Neural progenitor cell (in vitro differentiated cells): ENCODE data around the gene FAM210B. TPM values are rescaled to one million over a fixed set of nuclear protein-coding genes. Genes with fewer than 3 reads are reported as not detected.

ENCODE experiments used
- DNase-seq: peaks from one replicate; pipeline ENCODE4 v3.0.0-alpha.2; 2016; ENCODE audit warnings: low spot score
- H2AFZ ChIP-seq: fragments of 200-600 bp; sonication (generic); replicated peaks from 2 replicates; pipeline ENCODE4 v1.6.1; 2016; ENCODE audit warnings: antibody characterized with exemption
- H3F3A ChIP-seq: fragments of 200-600 bp; sonication (generic); 2 replicates; pipeline ENCODE4 v1.6.1; 2016; ENCODE audit warnings: antibody characterized with exemption, low read depth
- H3K27ac ChIP-seq: fragments of 200-600 bp; sonication (generic); 2 replicates; pipeline ENCODE4 v1.5.1; 2016; ENCODE audit warnings: mild to moderate bottlenecking
- H3K27me3 ChIP-seq: fragments of 200-600 bp; sonication (generic); 2 replicates; pipeline ENCODE4 v1.6.1; 2016; ENCODE audit warnings: mild to moderate bottlenecking, moderate library complexity
- H3K36me3 ChIP-seq: fragments of 200-600 bp; sonication (generic); 2 replicates; pipeline ENCODE4 v1.5.1; 2016
- H3K4me1 ChIP-seq: fragments of 200-600 bp; sonication (generic); 2 replicates; pipeline ENCODE4 v1.6.1; 2016; ENCODE audit warnings: mixed run types
- H3K4me2 ChIP-seq: fragments of 200-600 bp; sonication (generic); 2 replicates; pipeline ENCODE4 v1.6.1; 2016
- H3K4me3 ChIP-seq: fragments of 200-600 bp; sonication (generic); 2 replicates; pipeline ENCODE4 v1.5.1; 2016
- H3K79me2 ChIP-seq: fragments of 200-600 bp; sonication (generic); 2 replicates; pipeline ENCODE4 v1.6.1; 2016; ENCODE audit warnings: low read depth
- H3K9ac ChIP-seq: fragments of 200-600 bp; sonication (generic); 2 replicates; pipeline ENCODE4 v1.6.1; 2016
- H3K9me3 ChIP-seq: fragments of 200-600 bp; sonication (generic); 2 replicates; pipeline ENCODE4 v1.5.1; 2016; ENCODE audit warnings: low read depth
- H4K20me1 ChIP-seq: fragments of 200-600 bp; sonication (generic); 2 replicates; pipeline ENCODE4 v1.6.1; 2016; ENCODE audit warnings: low read depth
- H3K27ac Mint-ChIP-seq: 3 replicates; pipeline ENCODE4 v1.8.0; 2021; ENCODE audit warnings: mixed read lengths
- H3K27me3 Mint-ChIP-seq: 2 replicates; pipeline ENCODE4 v1.8.0; 2022; ENCODE audit warnings: low read depth, mild to moderate bottlenecking, inconsistent platforms, moderate library complexity, mixed read lengths; ENCODE audit not compliant: insufficient read depth
- H3K36me3 Mint-ChIP-seq: 3 replicates; pipeline ENCODE4 v1.8.0; 2021; ENCODE audit warnings: mixed read lengths
- H3K4me1 Mint-ChIP-seq: 3 replicates; pipeline ENCODE4 v1.8.0; 2021; ENCODE audit warnings: mixed read lengths
- H3K4me3 Mint-ChIP-seq: 3 replicates; pipeline ENCODE4 v1.8.0; 2021; ENCODE audit warnings: mild to moderate bottlenecking, moderate library complexity, mixed read lengths
- H3K9me3 Mint-ChIP-seq: 3 replicates; pipeline ENCODE4 v1.8.0; 2020; ENCODE audit warnings: mixed read lengths
- CTCF ChIP-seq: fragments of 200-600 bp; sonication (generic); IDR thresholded peaks from 2 replicates; pipeline ENCODE4 v1.5.1; 2017; ENCODE audit warnings: antibody characterized with exemption, mild to moderate bottlenecking
- EZH2 ChIP-seq: fragments of 200-600 bp; sonication (generic); IDR thresholded peaks from 2 replicates; pipeline ENCODE4 v1.6.1; 2017; ENCODE audit warnings: antibody characterized with exemption, mild to moderate bottlenecking, moderate library complexity
- EZH2phosphoT487 ChIP-seq: fragments of 200-600 bp; sonication (generic); IDR thresholded peaks from 2 replicates; pipeline ENCODE4 v1.6.1; 2017; ENCODE audit warnings: antibody characterized with exemption
- total RNA-seq: library from RNA; depleted of rRNA; stranded (reverse); fragments of >200 nt; gene quantifications from 2 replicates; pipeline ENCODE4 v1.2.3, GENCODE V29; 2015; ENCODE audit warnings: low replicate concordance

Gene FAM210B
- total RNA-seq, 1 donor from 2014 or later = 26.7 TPM

DNA sequence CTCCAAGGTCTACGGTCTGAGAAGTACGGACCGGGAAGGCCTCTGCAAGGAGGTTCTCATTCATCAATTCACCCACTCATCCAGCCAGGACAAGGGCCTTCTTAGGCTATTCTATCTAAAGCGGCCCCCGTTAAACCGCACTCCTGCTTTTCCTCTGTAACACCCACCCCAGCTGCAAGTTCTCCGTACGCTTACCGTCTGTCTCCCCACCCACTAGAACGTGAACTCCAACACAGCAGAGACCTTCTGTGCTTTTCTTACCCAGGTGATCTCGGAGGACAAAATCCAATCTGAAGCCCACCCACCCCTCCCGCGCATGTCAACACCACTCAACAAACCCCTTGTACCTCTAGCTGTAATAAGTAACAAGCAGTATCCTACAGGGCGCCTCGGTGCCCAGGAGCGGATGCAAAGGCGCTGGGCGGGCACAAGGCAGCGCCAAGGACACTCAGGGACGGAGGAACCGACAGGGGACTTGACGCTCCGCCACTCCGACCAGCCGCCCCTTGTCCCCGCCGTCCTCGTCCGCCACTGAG lies 32.9 kb downstream of the FAM210B start:
- Histone ChIP-seq H3K9ac (peak overlapping the region; percentile 53), H3K4me3 (peak overlapping the region; percentile 73), H3K27me3 (no peaks in the 10 kb centered on the region), H3K79me2 (peaks cover 94% of the 10 kb centered on the region), H3K4me2 (peak overlapping the region; percentile 90), H3K9me3 (no peaks in the 10 kb centered on the region), H3K36me3 (peaks cover 10% of the 10 kb centered on the region), H3K4me1 (peaks cover 21% of the 10 kb centered on the region), H3K27ac (no peak overlapping the region), H2AFZ (peak overlapping the region; percentile 64), H3F3A (peaks cover 7% of the 10 kb centered on the region), H4K20me1 (peaks cover 54% of the 10 kb centered on the region)
- Mint-ChIP-seq H3K9me3 (no peaks in the 10 kb centered on the region), H3K36me3 (peaks cover 30% of the 10 kb centered on the region), H3K4me3 (no peak overlapping the region), H3K27me3 (no peaks in the 10 kb centered on the region), H3K27ac (no peak overlapping the region), H3K4me1 (peaks cover 32% of the 10 kb centered on the region)
- TF ChIP-seq EZH2 = no peak
- no peak for TF ChIP-seq EZH2phosphoT487
- no peak for TF ChIP-seq CTCF
- DNase-seq = no peak

- Mint-ChIP-seq H3K36me3 (peaks cover 34% of the 10 kb centered on the region), H3K27ac (peak within 1 kb of the TSS; percentile 26), H3K4me1 (peaks cover 32% of the 10 kb centered on the region), H3K27me3 (no peaks in the 10 kb centered on the region), H3K4me3 (no peak within 1 kb of the TSS), H3K9me3 (no peaks in the 10 kb centered on the region)
- Histone ChIP-seq H3F3A (peaks cover 14% of the 10 kb centered on the region), H4K20me1 (peaks cover 49% of the 10 kb centered on the region), H3K9me3 (no peaks in the 10 kb centered on the region), H3K79me2 (peaks cover 91% of the 10 kb centered on the region), H2AFZ (peak within 1 kb of the TSS; percentile 64), H3K9ac (peak within 1 kb of the TSS; percentile 60), H3K4me1 (peaks cover 21% of the 10 kb centered on the region), H3K4me2 (peak within 1 kb of the TSS; percentile 90), H3K4me3 (peak within 1 kb of the TSS; percentile 73), H3K36me3 (peaks cover 12% of the 10 kb centered on the region), H3K27me3 (no peaks in the 10 kb centered on the region), H3K27ac (no peak within 1 kb of the TSS)
- TF ChIP-seq EZH2 (peak; percentile 28), EZH2phosphoT487 (no peak)
- DNase-seq = peak; percentile 99
Measured at GRCh38 chr20:56392132-56392880, 33.5 kb downstream of the FAM210B start, which contains the start of the genes AURKA and CSTF1. Gene AURKA (minus strand): TSS chr20:56392215. CDS start chr20:56388197, 4,018 bp downstream. Gene CSTF1 (plus strand): TSS chr20:56392645. CDS start chr20:56395553, 2,908 bp downstream.

- Mint-ChIP-seq H3K27ac (peak overlapping the region; percentile 26), H3K9me3 (no peaks in the 10 kb centered on the region), H3K36me3 (peaks cover 35% of the 10 kb centered on the region), H3K27me3 (no peaks in the 10 kb centered on the region), H3K4me3 (no peak overlapping the region), H3K4me1 (peaks cover 32% of the 10 kb centered on the region)
- H3F3A ChIP-seq = peaks cover 19% of the 10 kb centered on the region
- H2AFZ ChIP-seq = peak overlapping the region; percentile 64
- peak overlapping the region; percentile 73 for H3K4me3 ChIP-seq
- H3K4me2 ChIP-seq = peak overlapping the region; percentile 90
- no peak for DNase-seq
- peaks cover 16% of the 10 kb centered on the region for H3K36me3 ChIP-seq
- H4K20me1 ChIP-seq = peaks cover 42% of the 10 kb centered on the region
- H3K4me1 ChIP-seq = peaks cover 21% of the 10 kb centered on the region
- no peaks in the 10 kb centered on the region for H3K27me3 ChIP-seq
- H3K27ac ChIP-seq = no peak overlapping the region
- peaks cover 84% of the 10 kb centered on the region for H3K79me2 ChIP-seq
- no peaks in the 10 kb centered on the region for H3K9me3 ChIP-seq
- peak overlapping the region; percentile 60 for H3K9ac ChIP-seq
- TF ChIP-seq EZH2phosphoT487 = no peak
- TF ChIP-seq EZH2 = peak; percentile 13
Measured at GRCh38 chr20:56392881-56393482, 34.2 kb downstream of the FAM210B start.

DNA sequence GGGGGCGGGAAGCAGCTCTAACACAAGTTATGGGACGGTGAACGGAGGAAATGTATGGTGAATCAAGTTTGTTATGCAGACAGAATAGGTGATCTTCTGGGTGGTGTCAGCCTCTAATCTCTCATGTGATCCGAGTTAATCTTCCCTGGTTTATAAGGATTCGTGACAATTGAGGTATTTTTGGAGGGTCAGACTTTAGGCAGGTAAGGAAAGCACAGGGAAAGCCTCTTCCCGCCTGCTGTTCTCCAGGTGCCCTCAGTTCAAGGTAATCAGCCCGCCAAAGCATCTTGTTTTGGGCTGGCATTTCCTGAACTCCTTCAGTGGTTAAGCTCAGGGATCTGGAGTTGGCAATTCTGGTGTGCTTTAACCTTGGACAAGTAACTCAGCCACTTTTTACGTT lies 34.9 kb downstream of the FAM210B start:
- Histone ChIP-seq H3K79me2 (peaks cover 77% of the 10 kb centered on the region), H3K4me2 (peak overlapping the region; percentile 90), H3K27me3 (no peaks in the 10 kb centered on the region), H4K20me1 (peaks cover 39% of the 10 kb centered on the region), H3F3A (peaks cover 26% of the 10 kb centered on the region), H3K36me3 (peaks cover 16% of the 10 kb centered on the region), H2AFZ (no peak overlapping the region), H3K27ac (no peak overlapping the region), H3K4me3 (peak overlapping the region; percentile 73), H3K9ac (peak overlapping the region; percentile 60), H3K4me1 (peaks cover 21% of the 10 kb centered on the region), H3K9me3 (no peaks in the 10 kb centered on the region)
- DNase-seq = no peak
- no peak overlapping the region for H3K4me3 Mint-ChIP-seq
- H3K4me1 Mint-ChIP-seq = peaks cover 32% of the 10 kb centered on the region
- H3K9me3 Mint-ChIP-seq = no peaks in the 10 kb centered on the region
- H3K27ac Mint-ChIP-seq = no peak overlapping the region
- TF ChIP-seq CTCF (no peak), EZH2phosphoT487 (no peak), EZH2 (no peak)
- H3K36me3 Mint-ChIP-seq = peaks cover 31% of the 10 kb centered on the region
- H3K27me3 Mint-ChIP-seq = no peaks in the 10 kb centered on the region
